Mucosa of rectum (tissue), 2 donors: ENCODE data around the gene ZNF581.

Experiments
- H3K27ac ChIP-seq, 2 donors: one replicate each; pipeline ENCODE4 v1.7.0; 2013; ENCODE audit warnings: inconsistent platforms in 2 of 2, low read depth in 2 of 2, low read length in 2 of 2
- H3K27me3 ChIP-seq, 2 donors: one replicate each; pipeline ENCODE4 v1.7.0; 2013; ENCODE audit warnings: low read length in 2 of 2; ENCODE audit not compliant: control insufficient read depth in 2 of 2, insufficient read depth in 2 of 2
- H3K36me3 ChIP-seq, 2 donors: one replicate each; pipeline ENCODE4 v1.7.0; 2013; ENCODE audit warnings: low read length in 2 of 2; ENCODE audit not compliant: control insufficient read depth in 2 of 2, insufficient read depth in 2 of 2
- H3K4me1 ChIP-seq, 2 donors: one replicate each; pipeline ENCODE4 v1.7.0; 2013; ENCODE audit warnings: low read length in 2 of 2, mild to moderate bottlenecking in 1 of 2; ENCODE audit not compliant: control insufficient read depth in 2 of 2, insufficient read depth in 2 of 2
- H3K4me3 ChIP-seq, 2 donors: one replicate each; pipeline ENCODE4 v1.7.0; 2013; ENCODE audit warnings: low read length in 2 of 2
- H3K9ac ChIP-seq, 2 donors: one replicate each; pipeline ENCODE4 v1.7.0; 2013; ENCODE audit warnings: low read length in 2 of 2, low read depth in 1 of 2, mild to moderate bottlenecking in 1 of 2
- H3K9me3 ChIP-seq, 2 donors: one replicate each; pipeline ENCODE4 v1.7.0; 2013; ENCODE audit warnings: low read length in 2 of 2; ENCODE audit not compliant: control insufficient read depth in 2 of 2
- donor health status: healthy.
- donor health status: Normal muscosa, but diverticular disease.

Gene ZNF581

GRCh38 chr19:55641426-55642152 lies 1.9 kb upstream of the ZNF581 start:
- H3K9me3 ChIP-seq = no peaks in the 10 kb centered on the region
- H3K4me3 ChIP-seq = peak overlapping the region; percentile 75 to 86
- peak overlapping the region; percentile 73 to 81 for H3K27ac ChIP-seq
- no peaks in the 10 kb centered on the region for H3K27me3 ChIP-seq
- H3K4me1 ChIP-seq = peaks cover 30 to 41% of the 10 kb centered on the region in 2 donors
- H3K36me3 ChIP-seq = peaks cover 3 to 12% of the 10 kb centered on the region in 2 donors
- H3K9ac ChIP-seq = peak overlapping the region; percentile 50 to 68

- Histone ChIP-seq H3K27ac (peak overlapping the region; percentile 54 to 81), H3K9me3 (no peaks in the 10 kb centered on the region), H3K9ac (peak overlapping the region; percentile 39 to 72), H3K4me3 (peak overlapping the region; percentile 75 to 86), H3K27me3 (no peaks in the 10 kb centered on the region), H3K36me3 (peaks cover 3 to 12% of the 10 kb centered on the region in 2 donors), H3K4me1 (peaks cover 34 to 36% of the 10 kb centered on the region in 2 donors)
These were observed 1.1 kb upstream of the ZNF581 start for GRCh38 chr19:55642153-55643002.

- peak overlapping the region; percentile 72 for H3K9ac ChIP-seq
- no peaks in the 10 kb centered on the region for H3K9me3 ChIP-seq
- H3K4me1 ChIP-seq = peaks cover 43 to 48% of the 10 kb centered on the region in 2 donors
- peak overlapping the region in 1 of 2 donors; percentile 81 for H3K27ac ChIP-seq
- H3K36me3 ChIP-seq = peaks cover 3 to 12% of the 10 kb centered on the region in 2 donors
- H3K27me3 ChIP-seq = no peaks in the 10 kb centered on the region
- H3K4me3 ChIP-seq = peak overlapping the region; percentile 75 to 86
These were observed 383 bp downstream of the ZNF581 start for GRCh38 chr19:55643887-55644176.

- Histone ChIP-seq H3K4me3 (peak overlapping the region; percentile 75 to 86), H3K9ac (peak overlapping the region; percentile 72), H3K4me1 (peaks cover 44 to 48% of the 10 kb centered on the region in 2 donors), H3K27ac (peak overlapping the region in 1 of 2 donors; percentile 81), H3K36me3 (peaks cover 3 to 12% of the 10 kb centered on the region in 2 donors), H3K27me3 (no peaks in the 10 kb centered on the region), H3K9me3 (no peaks in the 10 kb centered on the region)
These were observed 863 bp downstream of the ZNF581 start for GRCh38 chr19:55644191-55644833.

- peaks cover 3 to 12% of the 10 kb centered on the region in 2 donors for H3K36me3 ChIP-seq
- H3K9me3 ChIP-seq = no peaks in the 10 kb centered on the region
- no peak overlapping the region for H3K27ac ChIP-seq
- H3K4me1 ChIP-seq = peaks cover 44 to 47% of the 10 kb centered on the region in 2 donors
- H3K4me3 ChIP-seq = peak overlapping the region in 1 of 2 donors; percentile 75
- peak overlapping the region in 1 of 2 donors; percentile 72 for H3K9ac ChIP-seq
- H3K27me3 ChIP-seq = no peaks in the 10 kb centered on the region
These were observed 1.5 kb downstream of the ZNF581 start for GRCh38 chr19:55644842-55645511.

GRCh38 chr19:55645512-55645881 lies 2.0 kb downstream of the ZNF581 start:
- Histone ChIP-seq H3K9ac (no peak overlapping the region), H3K4me3 (no peak overlapping the region), H3K27me3 (no peaks in the 10 kb centered on the region), H3K27ac (no peak overlapping the region), H3K9me3 (no peaks in the 10 kb centered on the region), H3K4me1 (peaks cover 39 to 41% of the 10 kb centered on the region in 2 donors), H3K36me3 (peaks cover 3 to 12% of the 10 kb centered on the region in 2 donors)

GRCh38 chr19:55646889-55647731 lies 3.7 kb downstream of the ZNF581 start:
- Histone ChIP-seq H3K4me1 (peaks cover 31 to 36% of the 10 kb centered on the region in 2 donors), H3K27ac (peak overlapping the region in 1 of 2 donors; percentile 76)

GRCh38 chr19:55647732-55648584 lies 4.5 kb downstream of the ZNF581 start, which contains the start of gene CCDC106:
Gene CCDC106, plus strand, starts transcription at chr19:55648212. Its CDS starts 835 bp downstream, at chr19:55649047.
- Histone ChIP-seq H3K9ac (peak within 1 kb of the TSS; percentile 68 to 77), H3K9me3 (no peaks in the 10 kb centered on the region), H3K27me3 (no peaks in the 10 kb centered on the region), H3K27ac (peak within 1 kb of the TSS; percentile 57 to 76), H3K4me3 (peak within 1 kb of the TSS; percentile 76 to 90), H3K36me3 (peaks cover 3 to 12% of the 10 kb centered on the region in 2 donors), H3K4me1 (peaks cover 25 to 28% of the 10 kb centered on the region in 2 donors)

More at GRCh38 chr19:55646889-55647731, 3.7 kb downstream of the ZNF581 start:
- Histone ChIP-seq H3K4me3 (peak overlapping the region; percentile 76 to 90), H3K9ac (peak overlapping the region; percentile 68 to 77), H3K9me3 (no peaks in the 10 kb centered on the region), H3K27me3 (no peaks in the 10 kb centered on the region), H3K36me3 (peaks cover 3 to 12% of the 10 kb centered on the region in 2 donors)
